ENCODE results near the gene FAM234B.

Gene FAM234B, protein sequence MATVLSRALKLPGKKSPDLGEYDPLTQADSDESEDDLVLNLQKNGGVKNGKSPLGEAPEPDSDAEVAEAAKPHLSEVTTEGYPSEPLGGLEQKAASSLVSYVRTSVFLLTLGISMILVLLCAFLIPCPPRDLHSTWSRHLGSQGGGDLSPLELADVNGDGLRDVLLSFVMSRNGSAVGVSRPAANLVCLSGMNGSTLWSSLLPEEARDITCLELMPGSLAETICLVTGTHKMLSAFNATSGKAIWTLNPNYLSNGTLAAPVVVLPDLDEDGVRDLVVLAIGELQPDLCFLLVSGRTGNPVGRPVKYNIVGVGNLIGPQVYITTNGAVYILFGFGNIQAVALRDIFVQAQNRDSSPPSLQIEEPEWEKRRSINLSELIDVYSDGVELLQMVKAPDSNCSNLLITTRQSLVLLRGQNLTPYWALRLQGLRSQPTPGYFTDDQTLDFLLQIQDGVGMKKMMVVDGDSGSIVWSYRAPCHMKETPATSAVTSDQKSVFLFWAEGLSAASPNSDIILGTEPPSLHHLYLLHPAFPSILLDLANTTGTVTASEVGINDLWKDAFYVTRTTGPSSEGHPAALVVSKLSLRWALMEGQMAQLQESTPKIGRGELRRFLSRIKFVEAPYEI

DNA sequence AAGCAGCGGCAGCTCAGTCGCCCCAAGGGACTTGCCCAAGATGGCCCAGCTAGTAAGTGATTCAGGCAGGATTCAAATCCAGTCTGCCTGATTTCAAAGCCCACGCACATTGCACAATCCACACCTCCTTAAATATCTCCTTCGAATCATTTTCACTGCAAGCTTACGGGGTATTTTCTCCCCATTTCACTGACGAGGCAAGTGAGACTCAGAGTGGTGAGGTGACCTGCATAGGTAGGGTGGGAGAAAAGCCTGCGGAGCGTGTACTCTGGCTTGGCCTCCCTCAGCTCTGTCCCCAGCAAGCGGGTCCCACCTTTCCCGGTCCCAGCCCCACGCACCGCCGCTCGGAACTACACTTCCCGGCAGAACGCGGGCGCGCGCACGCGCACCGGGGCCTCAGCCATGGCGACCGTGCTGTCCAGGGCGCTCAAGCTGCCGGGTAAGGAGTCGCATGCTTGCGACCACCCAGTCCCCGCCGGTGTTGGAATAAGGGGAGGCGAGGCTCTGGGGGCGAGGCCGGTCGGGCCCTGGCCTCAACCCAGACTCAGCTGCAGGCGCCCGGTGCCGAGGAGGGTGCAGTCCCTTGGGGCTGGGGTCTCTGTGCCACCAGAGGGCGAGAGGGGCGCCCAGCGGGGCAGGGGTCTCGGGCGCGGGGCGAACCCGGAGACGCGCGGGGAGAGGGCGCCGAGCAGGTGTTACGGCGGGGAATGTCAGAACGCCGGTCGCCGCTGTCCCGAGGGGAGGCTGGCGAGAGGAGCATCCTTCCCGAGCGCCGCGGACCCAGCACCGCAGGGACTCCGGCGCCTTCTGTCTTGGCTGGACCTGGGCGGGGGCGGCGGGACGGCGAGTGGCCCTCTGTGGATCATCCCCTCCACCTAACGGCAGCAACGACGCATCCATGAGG lies at the start of gene FAM234B:
Gene FAM234B, plus strand, starts transcription at position 380 of the 904 bp plus-strand sequence. Its CDS starts 23 bp downstream, at position 403.
- TF ChIP-seq, protein P1, sequence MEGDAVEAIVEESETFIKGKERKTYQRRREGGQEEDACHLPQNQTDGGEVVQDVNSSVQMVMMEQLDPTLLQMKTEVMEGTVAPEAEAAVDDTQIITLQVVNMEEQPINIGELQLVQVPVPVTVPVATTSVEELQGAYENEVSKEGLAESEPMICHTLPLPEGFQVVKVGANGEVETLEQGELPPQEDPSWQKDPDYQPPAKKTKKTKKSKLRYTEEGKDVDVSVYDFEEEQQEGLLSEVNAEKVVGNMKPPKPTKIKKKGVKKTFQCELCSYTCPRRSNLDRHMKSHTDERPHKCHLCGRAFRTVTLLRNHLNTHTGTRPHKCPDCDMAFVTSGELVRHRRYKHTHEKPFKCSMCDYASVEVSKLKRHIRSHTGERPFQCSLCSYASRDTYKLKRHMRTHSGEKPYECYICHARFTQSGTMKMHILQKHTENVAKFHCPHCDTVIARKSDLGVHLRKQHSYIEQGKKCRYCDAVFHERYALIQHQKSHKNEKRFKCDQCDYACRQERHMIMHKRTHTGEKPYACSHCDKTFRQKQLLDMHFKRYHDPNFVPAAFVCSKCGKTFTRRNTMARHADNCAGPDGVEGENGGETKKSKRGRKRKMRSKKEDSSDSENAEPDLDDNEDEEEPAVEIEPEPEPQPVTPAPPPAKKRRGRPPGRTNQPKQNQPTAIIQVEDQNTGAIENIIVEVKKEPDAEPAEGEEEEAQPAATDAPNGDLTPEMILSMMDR (IDR thresholded peaks at IDR 0.05; ENCODE audit: control insufficient read depth, insufficient read depth, low read depth, low read length, missing control alignments): no peak
- H3K4me3 ChIP-seq (ENCODE audit: control insufficient read depth, low read depth, low read length): peak within 1 kb of the TSS; percentile 71
- DNase-seq (ENCODE audit: low read depth): peak; percentile 4

DNA sequence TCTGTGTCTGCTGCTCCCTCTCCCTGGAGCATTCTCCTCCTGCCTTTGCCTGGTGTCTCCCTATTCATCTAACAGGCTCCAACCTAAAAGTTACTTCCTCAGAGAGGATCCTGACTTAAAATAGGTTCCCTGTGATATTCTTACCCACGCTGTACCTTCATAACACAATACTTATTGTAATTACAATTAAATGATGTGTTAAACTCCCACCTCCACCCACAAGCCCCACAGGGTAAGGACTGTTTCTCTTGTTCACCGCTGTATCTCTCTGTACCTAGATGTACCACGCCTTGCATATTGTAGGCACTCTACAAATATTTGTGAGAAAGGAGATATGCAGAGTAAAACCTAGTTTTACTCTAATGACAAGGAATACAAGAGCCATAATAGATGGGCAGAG lies 49.1 kb upstream of the FAM234B start:
- TF ChIP-seq, protein P1 (IDR thresholded peaks at IDR 0.05; ENCODE audit: control insufficient read depth, insufficient read depth, low read depth, low read length, missing control alignments): no peak
- no peak overlapping the region for H3K4me3 ChIP-seq (ENCODE audit: control insufficient read depth, low read depth, low read length)
- no peak for DNase-seq (ENCODE audit: low read depth)

DNA sequence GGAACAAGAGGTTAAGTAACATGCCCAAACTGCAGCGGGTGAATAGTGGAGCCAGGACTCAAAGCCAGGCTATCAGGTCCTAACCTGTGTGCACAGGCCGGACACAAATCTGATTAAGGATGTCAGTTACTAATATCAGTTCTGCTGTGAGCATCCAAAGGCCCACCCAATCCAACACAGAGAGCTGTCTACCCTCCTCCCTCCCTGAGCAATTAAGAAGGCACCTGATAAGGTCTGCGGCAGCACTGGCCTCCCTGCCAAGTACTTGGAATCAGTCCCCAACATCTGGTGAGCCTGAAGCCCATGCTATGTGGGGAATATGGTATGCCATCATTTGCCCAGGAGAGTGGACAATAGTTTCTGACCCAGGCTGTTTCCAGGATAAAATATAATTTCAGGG lies 48.0 kb upstream of the FAM234B start:
- TF ChIP-seq, protein P1 (IDR thresholded peaks at IDR 0.05; ENCODE audit: control insufficient read depth, insufficient read depth, low read depth, low read length, missing control alignments): no peak
- no peak for DNase-seq (ENCODE audit: low read depth)
- no peak overlapping the region for H3K4me3 ChIP-seq (ENCODE audit: control insufficient read depth, low read depth, low read length)

DNA sequence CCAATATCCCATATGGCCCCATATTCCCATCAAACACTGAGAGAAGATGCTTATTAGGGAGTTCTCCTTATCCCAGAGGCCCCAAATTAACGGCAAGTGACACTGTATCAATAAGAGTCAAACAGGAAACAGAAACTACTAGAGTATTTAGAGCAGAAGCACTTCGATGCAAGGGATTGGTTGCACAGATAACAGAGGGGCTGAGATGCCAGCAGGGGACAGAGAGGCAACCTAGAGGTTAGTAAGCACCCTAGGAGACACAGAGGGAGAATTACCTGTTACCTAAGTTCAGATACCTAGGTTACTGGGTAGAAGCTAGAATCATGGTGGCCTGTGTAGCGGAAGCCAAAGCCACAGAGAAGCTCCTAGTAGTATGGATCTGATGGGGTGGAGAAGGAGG lies 47.0 kb upstream of the FAM234B start:
- TF ChIP-seq, protein P1 (IDR thresholded peaks at IDR 0.05; ENCODE audit: control insufficient read depth, insufficient read depth, low read depth, low read length, missing control alignments): no peak
- no peak for DNase-seq (ENCODE audit: low read depth)
- no peak overlapping the region for H3K4me3 ChIP-seq (ENCODE audit: control insufficient read depth, low read depth, low read length)

DNA sequence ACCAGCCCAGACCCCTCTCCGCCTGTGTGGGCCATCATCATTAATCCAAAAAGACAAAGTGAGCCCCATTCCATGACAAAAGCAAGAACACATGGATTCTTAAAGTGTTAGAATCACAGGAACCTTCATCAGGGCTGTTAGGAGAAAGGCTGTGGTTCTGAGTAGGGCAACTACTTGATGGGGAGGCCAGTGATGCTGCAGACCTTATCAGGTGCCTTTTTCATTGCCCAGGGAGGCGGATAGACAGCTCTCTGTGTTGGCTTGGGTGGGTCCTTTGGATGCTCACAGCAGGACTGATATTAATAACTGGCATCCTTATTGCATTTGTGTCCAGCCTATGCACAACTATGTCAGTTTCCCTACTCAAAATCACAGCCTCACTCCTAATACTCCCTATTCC lies 46.4 kb upstream of the FAM234B start:
- TF ChIP-seq, protein P1 (IDR thresholded peaks at IDR 0.05; ENCODE audit: control insufficient read depth, insufficient read depth, low read depth, low read length, missing control alignments): no peak
- DNase-seq (ENCODE audit: low read depth): no peak
- H3K4me3 ChIP-seq (ENCODE audit: control insufficient read depth, low read depth, low read length): no peak overlapping the region

DNA sequence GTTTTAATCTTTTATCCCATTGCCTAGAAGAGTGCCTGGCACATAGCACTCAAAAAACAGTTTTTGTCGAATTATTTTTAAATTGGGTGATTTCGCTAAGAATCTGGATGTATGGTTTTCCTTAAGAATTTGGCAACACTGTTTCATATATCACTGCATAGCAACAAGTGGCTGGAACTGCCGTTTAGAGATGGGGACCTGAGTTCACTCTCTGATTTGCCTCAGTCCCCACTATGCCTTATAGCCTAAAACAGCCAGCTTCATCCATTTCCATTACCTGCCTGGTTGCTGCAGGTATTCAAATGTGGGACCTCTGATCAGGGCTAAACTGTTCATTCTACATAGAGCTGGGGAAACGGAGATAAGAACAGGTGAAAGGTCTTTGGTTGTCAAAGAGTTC lies 45.9 kb upstream of the FAM234B start:
- TF ChIP-seq, protein P1 (IDR thresholded peaks at IDR 0.05; ENCODE audit: control insufficient read depth, insufficient read depth, low read depth, low read length, missing control alignments): no peak
- no peak for DNase-seq (ENCODE audit: low read depth)
- H3K4me3 ChIP-seq (ENCODE audit: control insufficient read depth, low read depth, low read length): no peak overlapping the region
